NB4 (cell line): Measurements from ENCODE around the gene ACO2.

Experiments
- DNase-seq: peaks from one replicate; pipeline ENCODE4 v3.0.0; 2010; ENCODE audit warnings: low read depth
- H3K4me3 ChIP-seq: one replicate; pipeline ENCODE4 v1.5.1; 2011; ENCODE audit warnings: mild to moderate bottlenecking, low read depth, low read length, moderate library complexity
- MYC ChIP-seq: IDR thresholded peaks from 2 replicates; pipeline ENCODE4 v1.6.1; 2011; ENCODE audit warnings: low read depth, low read length
- POLR2A ChIP-seq: IDR thresholded peaks from 2 replicates; pipeline ENCODE4 v1.6.1; 2011; ENCODE audit warnings: mild to moderate bottlenecking; ENCODE audit not compliant: insufficient read length; ENCODE audit errors: extremely low read depth
- TF ChIP-seq, protein P1 (sequence below): IDR thresholded peaks from 2 replicates; pipeline ENCODE4 v1.6.1; 2011; ENCODE audit warnings: low read depth, low read length
- TF ChIP-seq, protein P2 (sequence below): IDR thresholded peaks from one replicate; pipeline ENCODE4 v1.5.1; 2012; ENCODE audit warnings: low read depth, low read length

The ACO2 gene

DNA sequence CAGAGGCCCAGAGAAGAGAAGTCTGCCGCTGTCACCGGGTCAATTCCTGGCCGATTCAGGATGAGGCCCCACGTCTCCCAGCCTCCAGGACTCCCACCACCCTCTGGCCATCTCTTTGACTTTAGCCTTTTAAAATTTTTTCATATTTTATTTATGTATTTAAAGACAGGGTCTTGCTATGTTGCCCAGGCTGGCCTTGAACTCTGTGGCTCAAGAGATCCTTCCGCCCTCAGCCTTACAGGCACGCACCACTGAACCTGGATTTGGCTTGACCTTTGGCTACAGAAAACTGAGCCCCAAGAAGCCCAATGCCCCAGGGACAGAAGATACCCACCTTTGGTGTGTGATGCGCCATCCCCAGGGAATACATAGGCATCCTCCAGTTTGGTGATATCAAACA is 71.4 kb downstream of the ACO2 start:
- H3K4me3 ChIP-seq: no peak overlapping the region
- TF ChIP-seq MYC (no peak), POLR2A (no peak)
- TF ChIP-seq, protein P1, sequence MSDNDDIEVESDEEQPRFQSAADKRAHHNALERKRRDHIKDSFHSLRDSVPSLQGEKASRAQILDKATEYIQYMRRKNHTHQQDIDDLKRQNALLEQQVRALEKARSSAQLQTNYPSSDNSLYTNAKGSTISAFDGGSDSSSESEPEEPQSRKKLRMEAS: no peak
- TF ChIP-seq, protein P2, sequence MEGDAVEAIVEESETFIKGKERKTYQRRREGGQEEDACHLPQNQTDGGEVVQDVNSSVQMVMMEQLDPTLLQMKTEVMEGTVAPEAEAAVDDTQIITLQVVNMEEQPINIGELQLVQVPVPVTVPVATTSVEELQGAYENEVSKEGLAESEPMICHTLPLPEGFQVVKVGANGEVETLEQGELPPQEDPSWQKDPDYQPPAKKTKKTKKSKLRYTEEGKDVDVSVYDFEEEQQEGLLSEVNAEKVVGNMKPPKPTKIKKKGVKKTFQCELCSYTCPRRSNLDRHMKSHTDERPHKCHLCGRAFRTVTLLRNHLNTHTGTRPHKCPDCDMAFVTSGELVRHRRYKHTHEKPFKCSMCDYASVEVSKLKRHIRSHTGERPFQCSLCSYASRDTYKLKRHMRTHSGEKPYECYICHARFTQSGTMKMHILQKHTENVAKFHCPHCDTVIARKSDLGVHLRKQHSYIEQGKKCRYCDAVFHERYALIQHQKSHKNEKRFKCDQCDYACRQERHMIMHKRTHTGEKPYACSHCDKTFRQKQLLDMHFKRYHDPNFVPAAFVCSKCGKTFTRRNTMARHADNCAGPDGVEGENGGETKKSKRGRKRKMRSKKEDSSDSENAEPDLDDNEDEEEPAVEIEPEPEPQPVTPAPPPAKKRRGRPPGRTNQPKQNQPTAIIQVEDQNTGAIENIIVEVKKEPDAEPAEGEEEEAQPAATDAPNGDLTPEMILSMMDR: no peak
- no peak for DNase-seq

DNA sequence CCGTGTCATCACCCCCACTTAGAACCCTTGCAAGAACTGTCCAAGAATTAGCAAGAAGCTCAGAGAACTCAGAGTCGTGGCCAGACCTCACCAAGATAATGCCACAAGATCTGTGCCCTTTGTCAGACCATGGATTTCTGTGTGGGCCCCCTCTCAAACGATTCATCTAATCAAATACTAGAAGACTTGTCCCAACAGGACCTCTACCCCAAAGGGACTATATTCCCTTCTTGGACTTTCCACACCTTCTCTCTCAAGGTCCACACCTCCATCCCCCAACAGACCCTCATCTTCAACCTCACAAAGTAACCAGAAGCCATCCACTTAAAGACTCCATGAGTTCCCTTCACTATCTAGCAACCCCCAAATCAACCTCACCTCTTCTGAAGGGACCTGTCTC is 72.6 kb downstream of the ACO2 start:
- no peak for DNase-seq
- H3K4me3 ChIP-seq: peak overlapping the region; percentile 34
- TF ChIP-seq POLR2A (no peak), MYC (no peak)
- TF ChIP-seq, protein P2: no peak
- TF ChIP-seq, protein P1: no peak

DNA sequence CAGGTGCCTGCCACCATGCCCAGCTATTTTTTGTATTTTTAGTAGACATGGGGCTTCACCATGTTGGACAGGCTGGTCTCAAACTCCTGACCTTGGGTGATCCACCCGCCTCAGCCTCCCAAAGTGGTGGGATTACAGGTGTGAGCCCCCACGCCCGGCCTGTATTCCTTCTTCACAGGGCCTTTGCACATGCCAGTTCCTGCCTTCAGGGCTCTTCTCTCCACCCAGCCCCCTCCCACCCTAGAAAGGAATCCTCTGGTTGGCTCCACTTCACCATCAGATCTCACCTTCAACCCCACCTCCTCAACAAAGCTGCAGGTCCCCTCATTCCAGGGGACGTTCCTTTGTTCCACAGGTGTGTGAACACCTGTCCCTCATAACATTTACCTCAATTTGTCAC is 73.3 kb downstream of the ACO2 start:
- no peak for DNase-seq
- TF ChIP-seq, protein P2: no peak
- TF ChIP-seq, protein P1: no peak
- TF ChIP-seq MYC: no peak
- no peak for TF ChIP-seq POLR2A
- H3K4me3 ChIP-seq: peak overlapping the region; percentile 94

DNA sequence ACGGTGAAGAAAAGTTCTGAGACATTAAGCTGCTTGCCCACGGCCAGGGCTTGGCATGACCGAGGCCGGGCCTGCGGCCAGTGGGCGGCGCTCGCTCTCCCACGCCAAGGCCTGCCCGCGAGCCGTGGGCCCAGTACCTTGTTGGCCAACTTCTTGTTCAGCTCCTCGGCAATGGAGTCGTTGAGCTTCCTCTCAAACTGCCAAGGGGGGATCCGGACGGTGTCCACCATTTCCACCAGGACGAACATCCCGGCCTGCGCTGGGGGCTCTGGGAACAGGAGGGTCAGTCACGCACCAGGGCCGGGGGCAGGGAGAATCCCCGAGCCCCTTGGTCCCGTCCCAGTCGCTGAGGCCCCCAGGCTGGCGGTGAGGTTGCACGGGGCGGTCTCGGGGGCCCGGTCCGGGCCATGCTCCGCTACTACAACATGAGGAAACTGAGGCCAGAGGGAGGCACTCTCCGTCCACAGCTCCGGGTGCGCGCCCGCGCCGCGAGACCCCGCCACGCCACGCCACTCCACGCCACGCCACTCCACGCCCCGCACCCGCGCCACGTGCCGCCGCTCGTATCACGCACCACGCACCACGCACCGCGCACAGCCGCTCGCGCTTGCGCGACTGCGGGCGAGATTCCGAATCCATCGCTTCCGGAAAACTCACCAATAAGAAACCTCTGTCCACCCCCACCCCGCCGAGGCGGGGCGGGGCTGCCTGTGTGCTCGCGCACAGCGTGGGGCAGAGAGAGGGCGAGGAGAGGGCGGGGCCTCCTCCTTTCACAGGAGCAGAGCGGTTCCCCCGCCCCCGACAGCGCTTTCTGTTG is 75.1 kb downstream of the ACO2 start, which contains the start of gene POLR3H:
Gene POLR3H, minus strand, starts transcription at position 617 of the 817 bp plus-strand sequence. Its CDS starts 369 bp downstream, at position 248.
- TF ChIP-seq, protein P1: peak; percentile 84
- TF ChIP-seq MYC: peak; percentile 79
- TF ChIP-seq, protein P2: peak; percentile 75
- peak; percentile 46 for TF ChIP-seq POLR2A
- peak within 1 kb of the TSS; percentile 94 for H3K4me3 ChIP-seq
- DNase-seq: peak; percentile 97

DNA sequence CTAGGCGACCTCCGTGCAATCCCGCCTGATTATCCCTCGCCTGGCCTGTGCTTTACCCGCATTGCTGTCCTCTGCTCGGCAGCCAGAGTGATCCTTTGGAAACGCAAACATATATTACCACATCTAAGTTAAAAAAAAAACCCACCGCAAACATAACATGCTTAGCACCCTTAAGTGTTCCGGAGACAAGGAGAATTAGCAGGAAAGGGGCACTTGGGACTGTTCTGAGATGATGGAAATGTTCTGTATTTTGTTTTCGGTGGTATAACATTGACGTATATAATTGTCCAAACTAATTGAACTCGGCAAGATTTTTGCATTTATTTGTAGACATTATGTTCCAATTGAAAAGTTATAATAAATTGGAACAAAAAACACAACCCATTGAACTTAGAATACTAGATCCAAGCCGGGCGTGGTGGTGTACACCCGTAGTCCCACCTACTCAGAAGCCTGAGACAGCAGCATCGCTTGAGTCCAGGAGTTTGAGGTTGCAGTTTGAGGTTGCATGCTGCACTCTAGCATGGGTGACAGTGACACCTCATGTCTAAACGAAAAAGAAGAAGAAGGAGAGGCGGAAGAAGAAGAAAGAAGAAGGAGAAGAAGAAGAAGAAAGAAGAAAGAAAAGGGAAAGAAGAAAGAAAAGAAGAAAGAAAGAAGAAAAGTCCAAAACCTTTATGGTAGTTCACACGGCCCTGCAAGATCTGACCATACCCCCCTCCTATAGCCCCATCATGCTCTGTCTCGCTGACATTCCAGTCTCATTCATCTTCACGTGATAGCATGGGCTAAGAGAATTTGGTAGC is 76.0 kb downstream of the ACO2 start:
- DNase-seq: no peak
- H3K4me3 ChIP-seq: peak overlapping the region; percentile 51
- no peak for TF ChIP-seq MYC
- no peak for TF ChIP-seq POLR2A
- TF ChIP-seq, protein P2: no peak
- TF ChIP-seq, protein P1: no peak
